ENCODE measurements around the gene TTK.
"Not testable (repeated sequence)": the region's sequence is repeated elsewhere in the genome, so short reads cannot be mapped to it uniquely, and the experiment has no call there.

DNA sequence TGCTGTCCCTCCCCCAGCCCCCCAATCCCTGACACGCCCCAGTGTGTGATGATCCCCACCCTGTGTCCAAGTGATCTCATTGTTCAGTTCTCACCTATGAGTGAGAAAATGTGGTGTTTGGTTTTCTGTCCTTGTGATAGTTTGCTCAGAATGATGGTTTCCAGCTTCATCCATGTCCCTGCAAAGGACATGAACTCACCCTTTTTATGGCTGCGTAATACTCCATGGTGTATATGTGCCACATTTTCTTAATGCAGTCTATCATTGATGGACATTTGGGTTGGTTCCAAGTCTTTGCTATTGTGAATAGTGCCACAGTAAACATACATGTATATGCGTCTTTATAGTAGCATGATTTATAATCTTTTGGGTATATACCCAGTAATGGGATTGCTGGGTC is 43.8 kb downstream of the TTK start:
- TF ChIP-seq, protein P1, sequence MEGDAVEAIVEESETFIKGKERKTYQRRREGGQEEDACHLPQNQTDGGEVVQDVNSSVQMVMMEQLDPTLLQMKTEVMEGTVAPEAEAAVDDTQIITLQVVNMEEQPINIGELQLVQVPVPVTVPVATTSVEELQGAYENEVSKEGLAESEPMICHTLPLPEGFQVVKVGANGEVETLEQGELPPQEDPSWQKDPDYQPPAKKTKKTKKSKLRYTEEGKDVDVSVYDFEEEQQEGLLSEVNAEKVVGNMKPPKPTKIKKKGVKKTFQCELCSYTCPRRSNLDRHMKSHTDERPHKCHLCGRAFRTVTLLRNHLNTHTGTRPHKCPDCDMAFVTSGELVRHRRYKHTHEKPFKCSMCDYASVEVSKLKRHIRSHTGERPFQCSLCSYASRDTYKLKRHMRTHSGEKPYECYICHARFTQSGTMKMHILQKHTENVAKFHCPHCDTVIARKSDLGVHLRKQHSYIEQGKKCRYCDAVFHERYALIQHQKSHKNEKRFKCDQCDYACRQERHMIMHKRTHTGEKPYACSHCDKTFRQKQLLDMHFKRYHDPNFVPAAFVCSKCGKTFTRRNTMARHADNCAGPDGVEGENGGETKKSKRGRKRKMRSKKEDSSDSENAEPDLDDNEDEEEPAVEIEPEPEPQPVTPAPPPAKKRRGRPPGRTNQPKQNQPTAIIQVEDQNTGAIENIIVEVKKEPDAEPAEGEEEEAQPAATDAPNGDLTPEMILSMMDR (IDR thresholded peaks at IDR 0.05 in 2 of 3, conservative IDR thresholded peaks at IDR 0.05 in 1 of 3; ENCODE audit: borderline replicate concordance in 1 of 3, insufficient read depth in 1 of 3, low read depth in 2 of 3, low read length in 2 of 3): not testable (repeated sequence)
- not testable (repeated sequence) for TF ChIP-seq EZH2phosphoT487 (IDR thresholded peaks at IDR 0.05; ENCODE audit: borderline replicate concordance); POLR2AphosphoS5 (IDR thresholded peaks at IDR 0.05; ENCODE audit: low read depth, low read length)
